HG03469 (cell line): Measurements from ENCODE around the gene OSBP2.
"Not testable (repeated sequence)": the region's sequence is repeated elsewhere in the genome, so short reads cannot be mapped to it uniquely, and the experiment has no call there.

Experiments
- ATAC-seq: cut with Tn5 transposase; IDR thresholded peaks from one replicate; pipeline ENCODE4 v1.9.1; 2021; ENCODE audit warnings: mild to moderate bottlenecking, moderate library complexity, moderate number of reproducible peaks; ENCODE audit not compliant: unreplicated experiment

The OSBP2 gene

DNA sequence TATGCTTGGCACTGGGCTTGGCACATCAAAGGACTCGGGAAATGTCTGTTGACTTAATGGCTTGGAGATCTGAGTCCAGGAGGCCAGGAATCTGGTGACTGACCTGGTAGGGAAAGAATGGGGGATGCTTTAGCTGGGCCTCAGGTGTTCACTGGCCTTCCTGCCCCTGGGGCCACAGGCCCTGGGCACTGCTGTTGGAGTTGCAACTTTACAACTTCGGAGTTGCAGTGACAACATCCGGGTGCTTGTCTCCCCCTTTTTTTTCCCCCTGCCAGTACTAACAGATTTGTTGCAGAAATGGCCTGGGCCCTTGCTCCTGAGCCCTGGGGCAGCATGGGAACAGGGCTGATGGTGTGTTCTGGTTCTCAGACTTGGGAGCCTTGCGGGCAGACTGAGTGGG lies 23.8 kb downstream of the OSBP2 start:
- no peak for ATAC-seq

DNA sequence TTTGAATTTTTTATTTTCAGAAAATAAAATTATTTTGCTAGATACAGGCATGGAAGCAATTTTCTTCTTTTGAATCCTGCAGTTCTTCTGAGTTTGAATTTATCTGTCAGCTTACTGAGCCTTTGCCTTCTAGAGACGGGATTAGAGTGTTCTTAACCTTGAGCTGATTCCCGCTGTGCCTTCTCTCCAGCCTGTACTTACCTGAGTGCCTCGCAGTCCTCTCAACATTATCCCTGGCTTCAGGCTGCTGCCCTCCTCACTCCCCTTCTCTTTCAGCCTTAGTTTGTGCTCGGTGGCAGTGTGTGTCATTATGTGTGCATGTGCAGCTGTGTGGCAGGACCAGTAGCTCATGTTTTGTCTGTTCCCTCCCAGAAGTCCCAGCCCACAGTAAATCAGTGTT lies 24.3 kb downstream of the OSBP2 start:
- no peak for ATAC-seq

DNA sequence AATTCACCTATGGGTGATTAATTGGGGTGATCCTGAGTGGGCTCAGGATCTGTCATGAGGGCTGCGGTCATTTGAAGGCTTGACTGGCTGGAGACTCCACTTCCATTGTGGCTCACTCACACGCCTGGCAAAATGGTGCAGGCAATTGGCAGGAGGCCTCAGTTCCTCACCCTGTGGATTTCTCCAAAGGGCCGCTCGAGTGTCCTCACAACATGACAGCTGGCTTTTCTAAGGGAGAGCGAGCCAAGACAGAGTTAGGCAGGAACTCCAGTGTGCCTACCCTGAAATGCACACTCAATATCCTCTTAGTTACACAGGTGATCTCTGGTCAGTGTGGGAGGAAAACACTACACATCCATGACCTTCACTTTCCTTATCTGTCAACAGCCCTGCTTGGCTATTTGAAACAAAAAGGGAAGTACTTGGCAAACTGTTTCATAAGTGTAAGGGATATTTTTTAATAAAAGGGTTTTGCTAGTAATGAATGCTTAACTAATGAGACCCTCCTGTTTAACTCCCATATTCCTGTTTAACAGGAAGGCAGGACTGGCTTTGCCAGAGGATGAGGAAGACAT lies 25.7 kb downstream of the OSBP2 start:
- no peak for ATAC-seq

DNA sequence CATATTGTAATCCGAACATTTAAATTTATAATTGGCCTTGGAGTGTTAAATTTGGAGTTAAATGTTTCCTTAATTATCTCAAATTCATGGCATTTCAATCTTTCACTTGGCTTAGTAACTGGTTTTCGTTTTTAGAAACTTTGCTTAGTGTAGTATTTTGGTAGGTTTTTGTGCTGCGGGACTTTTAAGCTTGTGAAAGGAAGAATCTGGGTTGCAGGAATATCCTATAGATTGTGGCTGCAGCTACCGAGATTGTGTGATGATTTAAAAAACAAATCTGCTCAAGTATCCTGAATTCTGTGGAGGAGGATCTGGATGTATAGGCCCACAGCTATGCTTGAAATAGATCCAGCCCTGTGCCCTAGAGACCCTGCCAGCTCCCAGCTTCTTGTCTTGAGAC lies 27.1 kb downstream of the OSBP2 start:
- no peak for ATAC-seq

DNA sequence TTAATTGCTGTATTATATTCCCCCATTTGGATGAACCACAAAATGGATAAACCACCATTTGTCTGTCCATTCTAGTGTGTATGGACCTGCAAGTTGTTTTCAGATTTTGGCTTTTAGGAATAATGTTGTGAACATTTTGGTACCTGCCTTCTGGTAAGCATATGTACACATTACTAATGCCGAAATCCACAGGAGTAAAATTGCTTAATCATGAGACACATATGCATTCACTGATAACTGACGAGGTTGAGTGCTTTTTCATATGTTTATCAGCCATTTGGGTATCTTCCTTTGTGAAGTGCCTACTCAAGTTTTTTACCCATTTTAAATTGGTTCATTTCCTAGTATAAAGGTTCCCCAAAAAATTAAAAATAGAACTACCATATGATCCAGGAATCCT lies 34.2 kb downstream of the OSBP2 start:
- ATAC-seq: no peak

DNA sequence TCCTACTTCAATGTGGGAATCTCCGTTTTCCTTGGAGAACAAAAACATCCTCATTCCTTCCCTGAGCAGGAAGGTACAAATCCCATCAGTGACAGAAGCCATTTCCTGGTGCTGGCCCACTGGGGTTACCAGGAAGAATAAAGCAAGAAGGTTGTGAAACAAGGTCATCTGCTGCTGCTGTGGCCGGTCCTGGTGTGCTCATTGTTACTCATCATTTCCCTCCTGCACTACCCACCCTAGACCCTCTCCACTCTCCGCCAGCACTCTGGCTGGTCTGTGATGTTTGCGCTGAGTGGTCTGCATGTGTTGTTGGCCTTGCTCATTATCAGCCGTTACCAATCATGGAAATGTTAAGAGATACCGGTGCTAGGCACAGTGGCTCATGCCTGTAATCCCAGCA lies 37.0 kb downstream of the OSBP2 start:
- ATAC-seq: no peak

DNA sequence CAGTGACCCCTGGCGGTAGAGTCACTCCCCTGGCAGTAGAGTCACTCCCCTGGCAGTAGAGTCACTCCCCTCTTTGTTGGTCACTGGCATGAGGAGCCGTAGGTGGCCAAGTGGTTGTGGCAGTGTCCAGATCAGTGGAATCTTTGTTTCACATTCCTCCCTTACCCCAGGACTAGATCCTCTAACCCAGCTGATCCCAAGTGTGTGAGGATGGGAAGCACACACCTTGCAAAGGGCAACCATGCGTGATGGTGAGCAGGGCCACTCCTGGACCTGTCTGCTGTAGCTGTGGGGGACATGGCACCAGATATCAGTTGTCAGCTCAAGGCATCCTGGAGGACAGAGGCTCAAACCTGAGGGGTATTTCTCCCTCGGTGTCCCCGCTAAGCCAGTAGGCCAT lies 37.8 kb downstream of the OSBP2 start:
- no peak for ATAC-seq

DNA sequence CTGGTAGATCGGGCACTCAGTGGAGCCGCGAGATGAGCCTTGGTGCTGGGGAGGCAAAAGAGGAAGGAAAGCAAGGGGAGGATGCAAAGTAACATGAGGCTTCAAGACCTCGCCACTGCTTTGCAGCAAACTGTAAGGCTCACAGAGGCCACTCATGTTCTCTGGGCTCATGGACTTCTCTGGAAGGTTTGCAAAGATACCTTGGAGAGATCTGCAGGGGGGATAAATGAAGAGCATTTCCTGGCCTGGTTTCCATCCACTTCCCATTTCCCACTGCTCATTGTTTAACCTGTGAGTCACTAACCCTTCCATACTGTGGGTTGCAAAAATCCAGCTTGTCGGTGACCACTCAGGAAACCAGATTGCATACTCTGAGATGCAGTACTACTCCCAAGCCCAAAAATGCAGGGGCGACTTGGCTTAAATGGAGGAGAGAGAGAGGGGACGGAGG lies 38.5 kb downstream of the OSBP2 start:
- ATAC-seq: no peak

DNA sequence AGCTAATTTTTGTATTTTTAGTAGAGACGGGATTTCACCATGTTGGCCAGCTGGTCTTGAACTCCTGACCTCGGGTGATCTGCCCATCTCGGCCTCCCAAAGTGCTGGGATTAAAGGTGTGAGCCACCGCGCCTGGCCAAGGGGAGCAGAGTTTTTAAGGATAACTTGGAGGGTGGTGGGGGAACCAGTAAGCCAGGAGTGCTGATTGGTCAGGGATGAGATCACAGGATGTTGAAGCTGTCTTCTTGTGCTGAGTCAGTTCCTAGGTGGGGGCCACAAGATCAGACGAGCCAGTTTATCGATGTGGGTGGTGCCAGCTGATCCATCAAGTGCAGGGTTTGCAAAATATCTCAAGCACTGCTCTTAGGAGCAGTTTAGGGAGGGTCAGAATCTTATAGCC lies 45.3 kb downstream of the OSBP2 start:
- not testable (repeated sequence) for ATAC-seq

DNA sequence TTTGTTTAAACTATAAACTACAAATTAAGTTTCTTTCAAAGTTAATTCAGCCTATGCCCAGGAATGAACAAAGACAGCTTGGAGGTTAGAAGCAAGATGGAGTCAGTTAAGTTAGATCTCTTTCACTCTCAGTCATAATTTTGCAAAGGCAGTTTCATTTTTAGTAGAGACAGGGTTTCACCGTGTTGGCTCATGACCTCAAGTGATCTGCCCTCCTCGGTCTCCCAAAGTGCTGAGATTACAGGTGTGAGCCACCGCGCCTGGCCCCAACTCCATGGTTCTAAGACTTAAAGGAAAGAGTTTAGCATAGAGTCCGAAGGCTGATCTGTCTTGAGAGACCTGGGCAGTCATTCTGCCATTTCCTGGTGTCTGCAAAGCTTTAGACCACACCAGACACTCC lies 45.8 kb downstream of the OSBP2 start:
- not testable (repeated sequence) for ATAC-seq

DNA sequence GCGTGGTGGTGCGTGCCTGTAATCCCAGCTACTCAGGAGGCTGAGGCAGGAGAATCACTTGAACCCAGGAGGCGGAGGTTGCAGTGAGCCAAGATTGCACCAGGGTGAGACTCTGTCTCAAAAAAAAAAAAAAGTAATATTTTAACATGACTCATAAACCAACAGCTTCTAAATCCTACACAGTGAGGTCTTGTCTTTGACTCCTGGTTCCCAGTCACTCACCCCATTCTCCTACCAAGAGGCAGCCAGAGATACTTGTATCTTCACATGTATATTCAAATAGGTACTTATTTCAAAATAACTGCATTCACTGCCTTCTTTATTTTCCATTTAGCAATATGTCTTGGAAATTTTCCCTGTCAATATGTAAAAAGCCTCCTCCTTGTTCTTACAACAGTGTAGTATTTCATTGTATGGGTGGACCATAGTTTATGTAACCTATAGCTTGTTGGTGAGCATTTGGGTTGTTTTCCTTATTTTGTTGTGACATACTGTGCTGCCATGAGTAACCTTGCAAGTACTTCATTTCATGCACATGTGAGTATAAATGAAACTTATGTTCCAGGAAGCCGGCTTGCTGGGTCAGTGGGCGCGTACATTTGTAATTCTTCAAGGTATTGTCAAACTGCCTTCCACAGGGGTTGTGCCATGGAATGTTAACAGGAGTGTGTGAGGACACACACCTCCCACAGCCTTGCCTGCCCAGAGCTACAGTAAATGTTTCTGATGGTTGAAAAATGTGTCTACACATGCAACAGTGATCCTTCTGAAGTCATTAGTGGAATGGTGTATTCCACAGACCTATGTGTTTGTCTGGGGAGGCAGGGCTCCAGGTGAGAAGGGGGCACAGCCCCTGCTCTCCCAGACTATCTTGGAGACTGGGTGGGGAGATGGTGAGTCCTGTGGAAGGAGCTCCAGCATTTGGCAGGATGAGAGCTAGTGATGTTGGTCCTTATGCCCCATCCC lies 47.9 kb downstream of the OSBP2 start:
- ATAC-seq: no peak

DNA sequence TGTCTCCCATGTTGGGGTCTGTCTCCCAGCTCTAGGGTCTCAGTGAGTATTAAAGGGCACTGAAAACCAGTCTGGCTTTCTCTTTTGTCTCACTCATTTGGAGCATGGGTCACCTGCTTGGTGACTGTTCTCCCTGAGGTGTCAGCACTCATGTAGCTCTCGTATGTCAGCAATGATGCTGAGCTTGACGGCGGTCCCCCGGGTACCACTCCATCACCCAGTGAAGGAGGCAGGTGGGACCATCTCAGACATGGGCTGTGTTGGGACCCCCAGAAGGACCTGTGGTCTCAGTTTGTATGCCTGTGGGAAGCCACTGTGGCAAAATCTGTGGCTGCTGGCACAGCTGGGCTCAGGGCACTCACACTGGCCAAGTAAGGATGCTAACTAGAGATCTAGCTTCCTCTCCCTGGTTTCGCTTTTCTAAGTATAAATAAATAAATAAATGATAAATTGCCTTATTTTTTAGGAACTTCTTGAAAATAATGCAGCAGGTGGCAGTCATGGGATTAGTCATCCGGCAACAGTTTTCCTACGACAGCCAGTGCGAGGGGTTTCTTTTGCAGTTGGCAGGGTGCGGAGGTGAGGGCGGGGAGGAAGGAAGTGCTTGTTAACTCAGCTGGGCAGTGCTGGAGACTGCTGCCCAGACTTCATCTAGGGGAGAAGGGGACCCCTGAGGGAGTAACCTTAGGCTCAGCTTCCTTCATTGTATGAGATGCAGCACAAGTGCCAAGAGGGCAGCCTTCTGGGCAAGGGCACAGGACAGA lies 48.8 kb downstream of the OSBP2 start:
- ATAC-seq: no peak

DNA sequence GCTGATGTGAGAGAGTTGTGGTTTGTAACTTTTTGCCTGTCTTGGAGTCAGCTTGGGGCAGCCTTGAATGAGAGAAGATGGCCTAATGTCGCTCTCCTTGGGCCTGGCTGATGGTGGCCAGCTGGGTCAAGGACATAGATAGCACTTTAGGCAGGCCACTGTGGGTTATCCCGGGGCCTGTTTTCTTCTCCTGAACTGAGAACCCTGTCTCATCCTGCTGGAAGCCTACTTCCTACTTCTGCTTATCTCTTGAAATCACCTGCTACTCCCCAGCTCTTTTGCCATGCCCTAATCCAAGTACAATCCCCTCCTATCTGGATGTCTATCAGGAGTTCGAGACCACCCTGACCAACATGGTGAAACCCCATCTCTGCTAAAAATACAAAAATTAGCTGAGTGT lies 49.5 kb downstream of the OSBP2 start:
- no peak for ATAC-seq

DNA sequence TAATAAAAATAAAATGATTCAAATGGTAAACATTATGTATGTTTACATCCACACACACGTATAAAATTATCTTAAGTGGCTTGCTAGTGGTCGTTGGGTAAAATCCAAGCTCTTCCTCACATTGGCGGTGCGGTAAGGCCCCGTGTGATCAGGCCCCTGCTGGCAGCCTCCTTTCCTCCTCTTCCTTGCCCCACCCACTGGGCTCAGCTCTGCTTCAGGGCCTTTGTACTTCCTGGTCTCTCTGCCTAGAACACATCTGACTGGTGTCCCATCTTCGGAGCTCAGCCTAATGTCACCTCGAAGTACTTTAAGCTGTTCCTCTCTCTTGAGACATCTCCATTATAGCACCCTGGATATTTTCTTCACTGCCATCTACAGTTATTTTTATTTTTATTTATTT lies 52.8 kb downstream of the OSBP2 start:
- no peak for ATAC-seq

DNA sequence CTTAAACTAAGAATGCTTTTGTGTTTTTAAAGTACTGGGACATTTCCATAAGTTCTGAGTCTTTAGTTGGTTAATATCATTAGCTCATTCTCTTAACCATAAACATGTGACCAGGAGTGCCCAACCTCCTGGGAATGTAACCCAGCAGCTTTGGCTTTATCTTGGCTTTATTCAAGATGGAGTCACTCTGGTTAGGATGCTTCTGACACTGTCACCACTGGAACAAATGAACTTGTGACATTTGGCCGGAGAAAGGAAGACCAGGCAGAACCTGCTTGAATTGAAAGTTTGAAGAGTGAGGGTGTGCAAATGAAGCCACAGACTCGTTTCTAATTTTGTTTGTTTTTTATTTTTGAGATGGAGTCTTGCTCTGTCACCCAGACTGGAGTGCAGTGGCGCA lies 54.6 kb downstream of the OSBP2 start:
- ATAC-seq: no peak

DNA sequence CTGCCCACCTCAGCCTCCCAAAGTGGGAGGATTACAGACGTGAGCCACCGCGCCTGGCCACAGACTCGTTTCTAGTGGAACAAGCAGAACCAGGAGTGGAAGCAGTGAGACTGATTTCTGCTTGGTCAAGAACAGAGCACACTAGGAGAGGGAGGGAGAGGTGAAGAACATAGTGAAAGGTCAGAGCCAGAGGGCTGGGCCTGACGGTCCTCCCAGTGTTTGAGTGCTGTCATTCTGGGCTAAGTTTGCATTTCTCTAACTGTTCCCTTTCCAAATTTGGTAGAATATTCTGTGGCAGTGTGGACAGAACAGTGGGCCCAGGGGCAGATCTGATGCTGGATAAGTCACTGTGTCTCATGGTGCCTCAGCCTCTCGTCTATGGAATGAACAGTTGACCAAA lies 55.2 kb downstream of the OSBP2 start:
- ATAC-seq: no peak

DNA sequence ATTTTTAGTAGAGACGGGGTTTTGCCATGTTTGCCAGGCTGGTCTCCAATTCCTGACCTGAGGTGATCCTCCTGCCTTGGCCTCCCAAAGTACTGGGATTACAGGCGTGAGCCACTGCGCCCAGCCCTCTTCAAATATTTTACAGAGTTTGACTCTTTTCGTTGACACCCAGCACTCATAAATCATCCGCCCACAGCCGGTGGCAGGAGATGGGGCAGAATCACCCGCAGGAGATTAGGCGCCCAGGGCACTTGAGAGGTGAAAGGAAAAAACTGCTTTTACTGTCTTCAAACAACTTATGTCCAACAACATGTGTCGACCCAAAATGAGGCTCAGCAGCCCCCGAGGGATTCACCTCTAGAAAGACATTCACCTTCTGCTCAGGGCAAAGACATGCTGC lies 56.9 kb downstream of the OSBP2 start:
- no peak for ATAC-seq

DNA sequence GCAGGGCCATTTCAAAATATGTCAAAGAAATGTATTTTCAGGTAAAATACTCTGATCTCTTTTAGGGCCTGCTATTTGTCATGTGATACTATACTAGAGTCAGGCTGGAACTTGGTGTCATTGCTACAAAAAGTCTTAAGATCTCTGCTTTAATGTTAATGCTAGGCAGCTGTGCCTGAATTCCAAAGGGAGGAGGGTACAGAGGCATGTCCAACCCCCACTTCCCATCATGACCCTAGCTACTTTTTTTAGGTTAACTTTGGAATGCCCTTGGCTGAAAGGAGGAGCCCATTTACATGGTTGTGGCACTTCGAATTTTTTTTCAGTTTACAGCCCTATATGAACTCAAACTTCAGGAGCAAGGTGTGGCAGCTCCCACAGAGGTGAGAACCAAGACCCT lies 58.1 kb downstream of the OSBP2 start:
- no peak for ATAC-seq

DNA sequence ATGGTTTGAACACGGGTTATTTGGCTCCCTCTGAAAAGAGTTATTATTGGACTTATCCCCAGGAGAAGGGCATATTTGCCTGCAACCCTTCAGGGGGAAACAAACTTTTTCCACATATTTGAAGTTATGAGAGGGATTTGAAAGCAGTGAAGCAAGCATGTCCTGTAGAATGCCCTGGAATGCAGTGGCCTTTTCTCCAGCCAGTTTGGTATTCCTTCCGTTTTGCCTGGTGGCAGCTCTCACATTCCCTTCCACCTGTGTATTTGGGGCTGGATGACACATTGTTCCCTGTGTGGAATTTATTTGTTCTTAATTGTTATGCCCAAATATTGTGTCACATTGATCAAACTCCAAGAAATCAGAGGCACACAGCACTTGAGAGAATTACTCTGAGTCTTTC lies 59.0 kb downstream of the OSBP2 start:
- ATAC-seq: no peak

DNA sequence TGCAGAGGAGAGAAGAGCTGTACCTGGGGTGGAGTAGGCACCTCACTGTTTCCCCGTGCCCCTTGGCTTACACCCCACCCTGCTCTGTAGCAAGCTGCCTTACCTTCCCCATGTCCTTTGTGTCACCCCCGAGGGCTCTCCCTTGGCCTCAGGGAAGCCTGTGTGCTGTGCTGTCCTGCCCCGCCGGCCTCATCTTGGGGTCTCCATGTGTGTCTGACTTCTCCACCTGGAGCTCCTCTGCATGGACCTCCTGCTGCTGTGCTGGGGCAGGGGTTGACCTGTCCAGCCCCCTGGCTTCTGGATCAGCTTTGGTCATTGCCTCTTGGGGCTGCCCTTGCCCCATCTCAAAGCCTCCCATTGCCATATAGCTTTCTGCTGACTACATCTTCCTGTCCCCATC lies 59.8 kb downstream of the OSBP2 start:
- ATAC-seq: no peak

DNA sequence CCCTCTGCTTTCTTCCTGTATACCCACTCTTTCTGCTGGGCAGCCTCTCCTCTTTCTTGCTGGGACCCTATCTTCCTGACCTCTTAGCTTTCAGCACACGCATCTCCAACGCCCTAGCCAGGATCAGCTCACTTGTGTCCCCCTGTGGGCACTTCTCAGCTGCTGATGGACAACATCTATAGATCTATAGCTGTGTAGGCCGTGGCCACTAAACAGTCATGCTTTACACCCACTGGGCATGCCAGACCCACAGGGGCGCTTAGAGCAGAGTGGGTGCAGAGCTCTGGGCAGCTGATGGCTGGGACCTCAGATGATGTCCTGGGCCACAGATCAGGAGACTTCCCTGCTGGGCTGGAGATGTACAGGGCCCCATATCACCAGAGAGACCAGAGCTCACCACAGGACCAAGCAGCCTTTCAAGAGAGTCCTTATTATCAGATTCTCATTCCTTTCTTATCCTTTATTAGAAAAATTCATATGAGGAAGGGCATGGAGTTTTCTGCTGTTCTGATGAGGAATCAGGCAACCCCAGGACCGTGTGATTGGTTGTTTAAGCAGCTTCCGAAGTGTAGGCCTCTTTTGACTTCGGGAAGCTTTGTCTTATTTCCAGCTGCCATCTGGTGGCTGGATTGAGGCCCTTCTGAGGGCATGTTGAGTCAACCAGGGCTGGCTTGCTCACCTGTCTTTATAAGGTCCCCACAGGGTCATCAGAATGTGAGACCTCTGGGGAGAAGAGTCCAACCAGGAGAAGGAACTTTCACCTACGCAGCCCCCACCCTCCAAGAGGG lies 60.5 kb downstream of the OSBP2 start:
- no peak for ATAC-seq
